GM12874 (cell line): ENCODE measurements around the gene TBC1D8.

Experiments
- CTCF ChIP-seq: IDR thresholded peaks from 2 replicates; pipeline ENCODE4 v1.5.1; 2011; ENCODE audit warnings: low read depth, mild to moderate bottlenecking, control low read depth, low read length, moderate library complexity; ENCODE audit not compliant: insufficient read depth

Gene TBC1D8

GRCh38 chr2:101175991-101176390 lies 24.8 kb upstream of the TBC1D8 start:
- TF ChIP-seq CTCF = no peak

- TF ChIP-seq CTCF = no peak
These were observed 22.6 kb upstream of the TBC1D8 start for GRCh38 chr2:101173707-101174295.

GRCh38 chr2:101168706-101169105 lies 17.5 kb upstream of the TBC1D8 start:
- no peak for TF ChIP-seq CTCF

- TF ChIP-seq CTCF = no peak
These were observed 12.8 kb upstream of the TBC1D8 start for GRCh38 chr2:101164021-101164420.

GRCh38 chr2:101162561-101163330 lies 11.6 kb upstream of the TBC1D8 start:
- no peak for TF ChIP-seq CTCF

- TF ChIP-seq CTCF = no peak
These were observed 10.5 kb upstream of the TBC1D8 start for GRCh38 chr2:101161658-101162057.

- TF ChIP-seq CTCF = no peak
These were observed 9.3 kb upstream of the TBC1D8 start for GRCh38 chr2:101160454-101160853.
